Motor neuron (in vitro differentiated cells): ENCODE results near the gene ENO1. TPM values are rescaled to one million over a fixed set of nuclear protein-coding genes. Genes with fewer than 3 reads are reported as not detected.

Experiments
- ATAC-seq, 8 experiments: fragments of 200-7000 bp; cut with Tn5 transposase; replicated peaks in 6 of 8; 2 replicates each; pipeline ENCODE4 v1.8.0; 2021; ENCODE audit warnings: mild to moderate bottlenecking in 8 of 8, moderate library complexity in 8 of 8
- H3K27ac ChIP-seq, 2 donors: fragments of 250-450 bp; sonication (Bioruptor Pico); 2 replicates each; pipeline ENCODE4 v1.9.0; 2021; ENCODE audit warnings: antibody characterized with exemption in 2 of 2, mild to moderate bottlenecking in 2 of 2, moderate library complexity in 1 of 2
- H3K4me1 ChIP-seq, 2 donors: fragments of 250-450 bp; sonication (Bioruptor Pico); replicated peaks in 1 of 2; 2 replicates each; pipeline ENCODE4 v1.6.1; 2021; ENCODE audit warnings: antibody characterized with exemption in 2 of 2, mild to moderate bottlenecking in 2 of 2, moderate library complexity in 1 of 2
- H3K4me3 ChIP-seq, 5 donors: fragments of 250-450 bp; sonication (Bioruptor Pico); 2 replicates each; pipeline ENCODE4 v1.9.0; 2021; ENCODE audit warnings: antibody characterized with exemption in 5 of 5, mild to moderate bottlenecking in 5 of 5, moderate library complexity in 4 of 5
- WGBS, 10 experiments: fragments of 450-650 bp; shearing (Covaris generic); methylation state at CpG; one replicate each; pipeline ENCODE4 v1.0.0; 2022; 5-methylcytosine and 5-hydroxymethylcytosine counted together
- in situ Hi-C, 9 experiments: fragments of 400-800 bp; cut with MboI; loops; one replicate each; pipeline ENCODE4 v1.15.0; 2021; ENCODE audit warnings: low sequenced_read_pairs in 9 of 9, low pct_unique_long_range_greater_than_20kb in 2 of 9; ENCODE audit not compliant: unreplicated experiment in 9 of 9
- total RNA-seq, 8 experiments: library from RNA; unstranded; fragments of 300-600 nt; gene quantifications; 2 replicates each; pipeline versions ENCODE4 v1.2.3 to v1.2.4, GENCODE V29; 2022

Gene ENO1
- total RNA-seq, 8 experiments from 2014 or later: 1,090 to 3,052 (median 1,563) TPM

DNA sequence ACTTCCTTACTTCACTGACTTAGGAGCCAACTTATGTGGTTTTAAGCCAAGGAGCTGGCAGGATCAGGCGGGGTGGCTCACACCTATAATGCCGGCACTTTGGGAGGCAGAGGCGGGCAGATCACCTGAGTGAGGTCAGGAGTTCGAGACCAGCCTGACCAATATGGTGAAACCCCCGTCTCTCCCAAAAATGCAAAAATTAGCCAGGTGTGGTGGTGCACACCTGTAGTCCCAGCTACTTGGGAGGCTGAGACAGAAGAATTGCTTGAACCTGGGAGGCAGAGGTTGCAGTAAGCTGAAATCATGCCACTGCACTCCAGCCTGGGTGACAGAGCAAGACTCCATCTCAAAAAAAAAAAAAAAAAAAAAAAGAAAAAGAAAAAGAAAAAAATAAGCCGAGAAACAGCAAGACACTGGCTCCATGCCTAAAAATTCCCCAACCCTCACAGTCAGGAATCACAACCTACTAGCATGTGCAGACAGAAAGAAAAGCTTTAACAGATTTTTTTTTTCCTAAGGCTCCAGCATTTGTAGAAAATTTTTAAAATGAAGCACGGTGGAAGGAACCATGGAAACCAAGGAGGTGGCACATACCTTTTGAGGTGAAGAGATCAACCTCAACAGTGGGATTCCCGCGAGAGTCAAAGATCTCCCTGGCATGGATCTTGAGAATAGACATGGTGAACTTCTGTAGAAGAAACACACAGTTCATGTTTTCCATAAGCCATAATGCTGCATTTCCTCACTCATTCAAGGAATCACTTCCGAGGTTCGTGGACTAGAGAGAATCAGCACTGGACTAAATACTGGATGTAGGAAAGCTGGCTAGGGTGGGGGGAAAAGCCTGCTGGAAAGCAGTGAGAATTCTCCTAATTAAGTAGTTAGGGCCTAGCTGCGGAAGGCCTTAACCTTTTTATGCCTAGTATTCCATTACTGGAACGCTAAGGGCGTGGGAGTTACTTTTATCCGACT is 4.0 kb downstream of the ENO1 start:
- no peak for ATAC-seq
- 53 to 100% (median 78%) methylated on average over 1 to 15 of the region's 15 CpGs for WGBS, 10 experiments
- in situ Hi-C loops: no loop called here
- Histone ChIP-seq H3K4me1 (peaks cover 53 to 56% of the 10 kb centered on the region in 2 donors), H3K27ac (peak overlapping the region in 1 of 2 donors; percentile 15), H3K4me3 (peak overlapping the region; percentile 0 to 94 (median 77))

DNA sequence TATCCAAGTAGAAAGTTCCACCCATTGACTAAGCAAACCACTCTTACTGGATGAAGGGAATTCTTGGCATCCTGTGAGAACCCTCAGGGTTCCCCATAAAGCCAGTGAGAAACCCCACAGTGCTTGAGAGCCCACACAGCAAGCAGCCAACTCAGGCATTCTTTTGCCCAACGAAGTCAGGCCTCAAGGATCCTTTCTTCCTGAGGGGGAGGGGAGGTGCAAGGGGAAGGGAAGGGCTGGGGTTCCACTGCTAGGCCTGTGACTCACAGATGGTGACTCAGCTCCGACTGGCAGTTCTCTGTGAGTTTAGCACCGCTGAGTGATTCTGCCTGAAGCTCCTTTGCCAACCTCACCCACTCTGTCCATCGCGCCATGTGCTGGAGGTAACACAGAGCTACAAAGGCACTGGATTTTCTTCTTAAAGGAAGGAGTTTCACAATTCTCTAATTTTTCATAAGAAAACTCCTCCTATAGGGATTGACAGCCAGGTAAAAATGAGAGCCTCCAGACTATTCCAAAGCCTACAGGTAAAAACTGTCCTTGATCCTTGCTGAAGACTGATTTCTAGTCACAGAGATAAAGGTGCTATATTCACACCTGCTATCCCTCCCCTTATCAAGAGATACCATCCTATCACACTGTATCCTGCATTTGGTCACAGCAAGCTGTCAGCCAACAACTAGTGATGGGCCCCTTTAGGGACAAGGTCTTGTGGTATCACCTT is 4.8 kb downstream of the ENO1 start:
- in situ Hi-C loops: no loop called here
- H3K4me3 ChIP-seq: peak overlapping the region in 2 of 5 donors; percentile 10 to 94
- H3K27ac ChIP-seq: peak overlapping the region in 1 of 2 donors; percentile 15
- WGBS, 10 experiments: 0 to 74% (median 28%) methylated on average over 1 to 4 of the region's 5 CpGs; no CpG with 5 or more reads in 5 of the 10 experiments
- H3K4me1 ChIP-seq: peaks cover 50 to 54% of the 10 kb centered on the region in 2 donors
- ATAC-seq: peak; percentile 41 to 59 (median 44)

DNA sequence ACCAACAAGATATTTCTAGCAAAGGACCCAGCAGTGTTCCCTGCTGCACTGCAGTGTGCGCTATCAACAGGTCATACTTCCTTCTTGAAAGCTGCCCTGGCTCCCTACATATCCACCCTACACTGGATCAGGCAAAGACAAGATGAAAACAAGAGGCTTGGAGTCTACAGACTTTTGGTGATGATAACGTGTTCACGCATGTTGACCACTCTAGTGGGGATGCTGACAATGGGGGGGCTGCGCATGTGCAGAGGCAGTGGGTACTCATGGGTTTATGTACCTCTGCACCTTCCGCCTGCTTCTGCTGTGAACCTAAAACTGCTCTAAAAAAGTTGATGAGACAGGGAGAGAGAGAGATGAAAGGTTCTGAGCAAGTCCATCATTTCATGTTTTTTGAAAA is 5.5 kb downstream of the ENO1 start:
- Histone ChIP-seq H3K4me3 (peak overlapping the region in 1 of 5 donors; percentile 94), H3K4me1 (peaks cover 50 to 54% of the 10 kb centered on the region in 2 donors), H3K27ac (no peak overlapping the region)
- ATAC-seq: no peak
- in situ Hi-C loops: no loop called here
- whole genome bisulfite sequencing, 10 experiments: 68 to 100% (median 85%) methylated on average over 1 to 5 of the region's 5 CpGs; no CpG with 5 or more reads in 2 of the 10 experiments

DNA sequence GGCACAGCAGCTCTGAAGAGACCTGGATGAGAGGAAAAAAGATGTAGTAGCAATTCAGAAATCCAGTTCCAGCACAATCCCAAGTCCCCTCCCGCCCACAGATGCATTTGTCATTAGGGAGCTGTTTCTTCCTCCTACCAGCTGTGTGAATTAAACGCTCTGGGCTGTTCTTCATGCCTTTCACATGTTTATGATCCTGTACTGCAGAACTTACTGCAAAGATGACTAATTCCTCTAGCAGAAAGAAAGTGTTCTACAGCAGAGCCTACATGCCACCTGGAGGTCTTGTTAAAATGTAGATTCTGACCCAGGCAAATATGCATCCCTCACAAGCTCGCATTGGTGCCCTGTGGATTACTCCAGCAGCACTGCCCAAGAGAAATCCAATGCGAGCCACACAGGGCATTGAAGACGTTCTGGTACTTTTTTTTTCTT is 6.5 kb downstream of the ENO1 start:
- Histone ChIP-seq H3K4me1 (peaks cover 50 to 54% of the 10 kb centered on the region in 2 donors), H3K4me3 (no peak overlapping the region), H3K27ac (no peak overlapping the region)
- in situ Hi-C loops: no loop called here
- peak in 6 of 8 experiments; percentile 5 to 32 (median 10) for ATAC-seq
- 33 to 100% (median 81%) methylated on average over 2 to 5 of the region's 5 CpGs; no CpG with 5 or more reads in 4 of the 10 experiments for WGBS, 10 experiments

DNA sequence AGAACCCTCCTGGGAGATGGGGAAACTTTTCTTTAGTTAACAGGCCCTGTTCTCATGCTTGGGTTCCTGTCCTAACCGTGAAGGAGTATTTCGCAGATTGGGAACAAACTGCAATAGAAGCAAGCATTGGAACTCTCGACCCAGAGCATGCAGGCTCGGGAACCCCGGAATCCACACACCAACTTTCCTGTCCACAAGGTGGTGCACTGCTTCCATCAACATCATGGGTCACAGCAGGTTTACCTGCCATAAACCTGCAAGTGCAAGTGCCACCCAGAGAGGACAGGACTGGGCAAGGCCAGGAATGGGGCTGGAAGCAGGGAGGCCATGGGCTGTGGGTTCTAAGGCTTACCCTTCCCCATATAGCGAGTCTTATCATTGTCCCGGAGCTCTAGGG is 6.9 kb downstream of the ENO1 start:
- in situ Hi-C loops: no loop called here
- H3K4me3 ChIP-seq: no peak overlapping the region
- ATAC-seq: no peak
- H3K4me1 ChIP-seq: peaks cover 46 to 49% of the 10 kb centered on the region in 2 donors
- no peak overlapping the region for H3K27ac ChIP-seq
- WGBS, 10 experiments: 68 to 100% (median 95%) methylated on average over 1 to 6 of the region's 7 CpGs; no CpG with 5 or more reads in 4 of the 10 experiments

DNA sequence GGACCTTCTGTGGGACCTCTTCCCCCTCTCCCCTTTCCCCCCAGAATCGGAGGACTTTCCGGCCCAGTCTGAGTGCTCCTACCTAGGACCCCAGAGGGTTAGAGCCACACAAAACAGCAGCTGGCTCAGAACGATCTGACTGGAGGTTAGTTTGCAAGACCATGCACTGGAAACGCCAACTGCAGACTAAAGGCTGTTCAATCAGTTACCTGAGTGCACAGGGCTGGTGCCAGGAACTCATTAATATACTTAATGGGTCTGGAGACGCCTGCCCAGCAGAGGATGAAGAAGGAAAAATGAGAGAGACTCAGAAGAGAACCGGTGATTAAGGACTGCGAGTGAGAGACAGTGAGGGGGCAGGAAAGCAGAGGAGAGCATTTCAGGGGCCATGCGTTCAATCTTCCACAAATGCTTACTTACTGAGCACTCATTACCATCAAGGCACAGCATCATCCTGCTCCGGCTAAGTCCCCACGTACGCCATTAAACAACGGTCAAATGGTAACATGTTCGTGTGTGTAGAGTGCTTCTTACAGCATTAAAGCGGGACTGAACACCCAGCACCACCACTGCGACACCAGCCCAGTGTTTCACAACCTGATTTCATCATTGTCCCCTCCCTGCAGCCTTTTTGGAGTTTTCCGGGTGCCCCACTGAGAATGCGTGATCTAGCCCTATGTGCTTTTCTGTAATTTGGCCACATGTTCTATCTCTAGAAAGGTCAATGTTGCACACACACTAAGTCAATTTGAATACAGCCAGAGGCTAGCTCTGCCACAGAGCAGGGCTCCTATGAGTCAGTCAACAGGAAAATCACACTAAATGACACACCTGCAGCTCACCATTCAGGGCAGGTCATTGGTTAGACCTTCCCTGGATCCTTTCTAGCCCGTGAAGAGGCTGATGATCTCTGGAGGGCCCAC is 7.6 kb downstream of the ENO1 start:
- in situ Hi-C loops: no loop called here
- Histone ChIP-seq H3K4me3 (no peak overlapping the region), H3K4me1 (peaks cover 39 to 43% of the 10 kb centered on the region in 2 donors), H3K27ac (no peak overlapping the region)
- 80 to 92% (median 89%) methylated on average over 1 to 18 of the region's 18 CpGs; no CpG with 5 or more reads in 2 of the 10 experiments for WGBS, 10 experiments
- ATAC-seq: peak in 3 of 8 experiments; percentile 3 to 12 (median 4)

DNA sequence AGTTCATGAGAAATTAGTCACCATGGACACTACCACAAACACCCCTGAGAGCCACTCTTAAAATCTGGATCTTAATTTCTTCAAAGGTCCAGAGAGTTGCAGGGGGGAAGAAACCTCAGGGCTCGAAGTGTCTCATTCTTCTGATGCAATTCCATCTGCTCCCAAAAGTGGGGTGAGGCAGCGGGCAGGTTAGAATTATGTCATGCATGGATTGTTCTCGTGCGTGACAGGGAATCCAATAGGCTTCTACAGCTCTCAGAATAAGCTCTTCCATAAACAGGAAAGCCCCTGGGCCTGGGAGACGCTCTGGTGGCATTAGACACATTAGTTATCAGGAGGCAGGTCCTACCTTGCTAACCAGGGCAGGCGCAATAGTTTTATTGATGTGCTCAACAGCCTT is 8.4 kb downstream of the ENO1 start:
- ATAC-seq: no peak
- Histone ChIP-seq H3K4me1 (peaks cover 31 to 35% of the 10 kb centered on the region in 2 donors), H3K4me3 (no peak overlapping the region), H3K27ac (no peak overlapping the region)
- in situ Hi-C loops: no loop called here
- WGBS, 10 experiments: 65 to 100% (median 78%) methylated on average over 1 to 6 of the region's 6 CpGs; no CpG with 5 or more reads in 2 of the 10 experiments

DNA sequence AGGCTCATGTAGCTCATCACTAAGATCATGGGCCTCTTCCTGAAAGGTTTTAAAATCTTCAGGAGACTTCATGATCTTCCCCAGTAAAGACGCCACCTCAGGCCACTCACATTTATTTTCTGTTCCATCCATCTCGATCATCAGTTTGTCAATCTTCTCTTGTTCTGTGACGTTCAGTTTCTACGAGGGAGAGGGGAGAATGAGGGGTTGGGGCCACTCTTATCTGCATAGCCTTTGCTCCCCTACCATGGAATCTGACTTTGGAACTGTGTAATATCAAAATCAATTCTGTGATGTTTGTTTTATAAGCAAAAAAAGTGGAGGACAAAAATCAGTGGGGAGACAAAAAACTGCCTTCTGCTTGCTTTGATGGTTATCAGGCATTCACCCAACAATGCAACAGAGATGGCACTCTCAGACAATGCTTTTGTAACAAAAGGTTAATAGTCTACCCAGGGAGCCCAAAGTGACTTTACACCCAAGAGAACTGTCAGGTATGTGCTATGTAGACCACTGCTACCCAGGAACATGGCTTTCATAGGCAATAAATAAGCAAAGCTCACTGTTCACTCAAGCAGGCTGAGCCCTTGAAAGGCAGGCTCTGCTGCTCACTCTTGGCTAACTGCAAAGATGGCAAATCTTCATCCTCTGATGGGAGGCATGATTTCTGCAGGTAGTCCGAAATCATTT is 10.5 kb downstream of the ENO1 start:
- 85 to 100% (median 91%) methylated on average over 3 to 5 of the region's 5 CpGs; no CpG with 5 or more reads in 3 of the 10 experiments for WGBS, 10 experiments
- Histone ChIP-seq H3K4me1 (peaks cover 12 to 14% of the 10 kb centered on the region in 2 donors), H3K27ac (no peak overlapping the region), H3K4me3 (no peak overlapping the region)
- in situ Hi-C loops: no loop called here
- no peak for ATAC-seq

DNA sequence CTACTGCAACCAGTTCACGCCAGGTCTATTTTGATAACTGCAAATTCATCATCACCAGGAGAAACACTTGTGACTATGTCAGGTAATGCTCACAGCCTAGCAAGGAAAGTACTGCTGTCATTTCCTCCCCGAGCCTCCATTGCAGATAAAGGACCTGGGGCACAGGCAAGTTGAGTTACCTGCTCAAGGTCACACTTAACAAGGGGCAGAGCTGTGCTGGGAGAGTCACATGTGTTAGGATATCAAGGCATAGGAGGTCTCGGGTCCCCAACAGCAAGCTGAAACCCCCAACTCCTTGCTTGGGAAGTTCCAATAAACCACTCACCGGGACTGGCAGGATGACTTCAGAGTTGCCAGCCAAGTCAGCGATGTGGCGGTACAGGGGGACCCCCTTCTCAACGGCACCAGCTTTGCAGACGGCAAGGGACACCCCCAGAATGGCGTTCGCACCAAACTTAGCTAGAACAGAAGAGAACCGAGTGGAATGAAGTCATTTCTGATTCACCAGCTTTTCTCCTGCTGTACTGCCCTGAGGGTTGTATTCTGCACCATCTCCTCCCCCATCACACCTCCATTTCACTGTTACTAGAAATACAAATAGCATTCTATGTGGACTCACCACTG is 11.6 kb downstream of the ENO1 start:
- Histone ChIP-seq H3K4me3 (no peak overlapping the region), H3K27ac (no peak overlapping the region), H3K4me1 (peaks cover 1 to 3% of the 10 kb centered on the region in 2 donors)
- ATAC-seq: no peak
- 80 to 100% (median 94%) methylated on average over 1 to 9 of the region's 11 CpGs; no CpG with 5 or more reads in 1 of the 10 experiments for WGBS, 10 experiments
- in situ Hi-C loops: no loop called here

DNA sequence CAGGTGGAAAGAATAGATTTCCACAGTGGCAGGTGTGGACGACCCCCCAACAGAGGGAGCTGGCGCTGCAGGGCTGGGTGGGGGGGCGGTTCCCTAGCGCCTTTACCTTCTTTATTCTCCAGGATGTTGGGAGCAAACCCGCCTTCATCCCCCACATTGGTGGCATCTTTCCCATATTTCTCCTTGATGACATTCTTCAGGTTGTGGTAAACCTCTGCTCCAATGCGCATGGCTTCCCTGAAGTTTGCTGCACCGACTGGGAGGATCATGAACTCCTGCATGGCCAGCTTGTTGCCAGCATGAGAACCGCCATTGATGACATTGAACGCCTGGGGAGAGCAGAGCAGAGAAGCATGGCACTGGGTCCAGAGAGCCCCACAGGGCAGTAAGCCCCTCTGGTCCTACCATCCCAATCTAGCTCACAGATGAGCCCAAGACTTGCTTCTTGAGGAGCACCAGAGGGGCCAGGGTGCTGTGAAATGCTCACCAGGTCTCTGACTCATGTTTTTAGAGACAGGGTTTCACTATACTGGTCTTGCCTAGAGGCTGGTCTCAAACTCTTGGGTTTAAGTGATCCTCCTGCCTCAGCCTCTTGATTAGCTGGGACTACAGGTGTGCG is 12.2 kb downstream of the ENO1 start:
- no peaks in the 10 kb centered on the region for H3K4me1 ChIP-seq
- no peak overlapping the region for H3K27ac ChIP-seq
- 20 to 100% (median 100%) methylated on average over 1 to 9 of the region's 10 CpGs; no CpG with 5 or more reads in 4 of the 10 experiments for WGBS, 10 experiments
- in situ Hi-C loops: no loop called here
- H3K4me3 ChIP-seq: no peak overlapping the region
- ATAC-seq: no peak

DNA sequence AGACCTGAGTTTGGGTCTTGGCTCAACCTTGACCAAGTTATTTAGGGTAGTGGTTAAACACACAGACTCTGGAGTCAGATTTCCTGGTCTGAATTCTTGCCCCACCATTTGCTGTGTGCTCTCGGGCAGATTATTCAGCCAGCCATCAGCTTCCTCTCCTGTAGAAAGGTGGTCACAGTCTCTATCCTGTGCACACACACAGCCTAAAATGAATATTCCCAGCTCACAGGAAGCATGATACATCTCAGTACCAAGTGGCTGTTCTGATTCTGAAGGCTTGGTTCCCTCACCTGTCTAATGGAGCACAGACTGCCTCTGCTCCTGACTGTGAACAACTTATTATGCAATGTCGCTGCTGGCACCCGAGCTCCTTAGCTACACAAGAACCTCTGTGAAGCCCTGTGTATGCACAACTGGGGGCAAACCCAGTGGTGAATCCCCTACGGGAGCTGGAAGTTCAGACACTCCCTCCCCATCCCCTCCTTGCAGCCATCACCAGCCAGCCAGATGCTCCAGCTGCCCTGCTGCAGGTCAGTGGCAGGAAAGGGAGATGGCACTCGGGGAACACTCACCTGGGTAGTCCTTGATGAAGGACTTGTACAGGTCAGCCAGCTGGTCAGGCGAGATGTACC is 13.7 kb downstream of the ENO1 start:
- WGBS, 10 experiments: 80 to 100% (median 89%) methylated on average over 2 to 6 of the region's 6 CpGs; no CpG with 5 or more reads in 5 of the 10 experiments
- H3K4me1 ChIP-seq: no peaks in the 10 kb centered on the region
- ATAC-seq: no peak
- in situ Hi-C loops: no loop called here
- H3K4me3 ChIP-seq: no peak overlapping the region
- no peak overlapping the region for H3K27ac ChIP-seq
